22Rv1 (cell line): ENCODE measurements around the gene RNF152.

Experiments used
- H3K27ac ChIP-seq: fragments of 450-650 bp; 2 replicates; pipeline ENCODE4 v1.5.1; 2017
- CTCF ChIP-seq: fragments of 450-650 bp; IDR thresholded peaks from 2 replicates; pipeline ENCODE4 v1.5.1; 2017; ENCODE audit warnings: mild to moderate bottlenecking
- ZFX ChIP-seq: fragments of 450-650 bp; IDR thresholded peaks from 2 replicates; pipeline ENCODE4 v1.6.1; 2017; ENCODE audit warnings: antibody characterized with exemption, borderline replicate concordance

The RNF152 gene

GRCh38 chr18:61844726-61845125 lies 48.1 kb downstream of the RNF152 start:
- TF ChIP-seq CTCF (no peak), ZFX (no peak)

GRCh38 chr18:61842146-61842545 lies 50.7 kb downstream of the RNF152 start:
- no peak for TF ChIP-seq CTCF
- TF ChIP-seq ZFX: no peak
- no peak overlapping the region for H3K27ac ChIP-seq

More at GRCh38 chr18:61844726-61845125, 48.1 kb downstream of the RNF152 start:
- H3K27ac ChIP-seq: no peak overlapping the region

- H3K27ac ChIP-seq: no peak overlapping the region
These were observed 51.1 kb downstream of the RNF152 start for GRCh38 chr18:61841706-61842105.

GRCh38 chr18:61840324-61840723 lies 52.5 kb downstream of the RNF152 start:
- TF ChIP-seq ZFX (no peak), CTCF (no peak)
- H3K27ac ChIP-seq: no peak overlapping the region

More at GRCh38 chr18:61841706-61842105, 51.1 kb downstream of the RNF152 start:
- TF ChIP-seq CTCF (no peak), ZFX (no peak)

- no peak for TF ChIP-seq CTCF
- H3K27ac ChIP-seq: no peak overlapping the region
These were observed 54.3 kb downstream of the RNF152 start for GRCh38 chr18:61838521-61838920.

GRCh38 chr18:61833978-61834377 lies 58.8 kb downstream of the RNF152 start:
- H3K27ac ChIP-seq: no peak overlapping the region

GRCh38 chr18:61833387-61833786 lies 59.4 kb downstream of the RNF152 start:
- no peak overlapping the region for H3K27ac ChIP-seq

More at GRCh38 chr18:61833978-61834377, 58.8 kb downstream of the RNF152 start:
- TF ChIP-seq CTCF: no peak
- TF ChIP-seq ZFX: no peak

More at GRCh38 chr18:61833387-61833786, 59.4 kb downstream of the RNF152 start:
- TF ChIP-seq CTCF (no peak), ZFX (no peak)
